A549 (cell line): Measurements from ENCODE around the gene MYH11. TPM values are rescaled to one million over a fixed set of nuclear protein-coding genes. Genes with fewer than 3 reads are reported as not detected.

Experiments
- ATAC-seq, 2 experiments: fragments of 200-7000 bp in 1 of 2; fragments of >200 bp in 1 of 2; cut with Nextera tagmentation in 1 of 2; cut with Tn5 transposase in 1 of 2; 3 replicates each; pipeline versions ENCODE4 v1.8.0 to v1.9.1; 2018 to 2020; ENCODE audit warnings: mild to moderate bottlenecking in 1 of 2, moderate library complexity in 1 of 2
- CTCF ChIA-PET: fragments of 300-600 bp; sonication (Branson Sonifier 250); formaldehyde crosslinking; extraction: SDS; loops from one replicate; lab custom pipeline; 2021; ENCODE audit warnings: antibody characterized with exemption, inconsistent platforms; lab: Yijun Ruan, JAX
- POLR2A ChIA-PET: fragments of 350-600 bp; formaldehyde crosslinking; extraction: SDS; loops from one replicate; lab custom pipeline; 2021; ENCODE audit warnings: antibody characterized with exemption, inconsistent platforms; lab: Yijun Ruan, JAX
- DNase-seq, 2 experiments: peaks; one replicate each; pipeline versions ENCODE4 v3.0.0 to v3.0.0-alpha.2; 2011 to 2016; ENCODE audit warnings: low read depth in 1 of 2, low spot score in 1 of 2
- FAIRE-seq: peaks from 2 replicates; lab custom pipeline; 2011; peaks lifted over from hg19 to GRCh38; lab: Jason Lieb, UNC
- H3K27ac ChIP-seq, 2 experiments: fragments of >200 bp; sonication (Bioruptor Twin); formaldehyde crosslinking; 3 replicates each; pipeline ENCODE4 v1.5.1; 2016 to 2017
- H3K4me1 ChIP-seq: fragments of >200 bp; sonication (Bioruptor Twin); formaldehyde crosslinking; 3 replicates; pipeline ENCODE4 v1.6.1; 2016
- H3K4me2 ChIP-seq: fragments of >200 bp; sonication (Bioruptor Twin); formaldehyde crosslinking; 3 replicates; pipeline ENCODE4 v1.6.1; 2016
- H3K4me3 ChIP-seq: fragments of >200 bp; sonication (Bioruptor Twin); formaldehyde crosslinking; 3 replicates; pipeline ENCODE4 v1.5.1; 2016
- H3K9me3 ChIP-seq: fragments of >200 bp; sonication (Bioruptor Twin); formaldehyde crosslinking; 3 replicates; pipeline ENCODE4 v1.6.1; 2016
- CBX2 ChIP-seq: fragments of 200-600 bp; sonication (generic); IDR thresholded peaks from 2 replicates; pipeline ENCODE4 v1.6.1; 2016; ENCODE audit warnings: low read depth, mild to moderate bottlenecking, borderline replicate concordance
- CEBPB ChIP-seq, 2 experiments: fragments of >200 bp in 1 of 2; sonication (Bioruptor Twin) in 1 of 2; formaldehyde crosslinking in 1 of 2; IDR thresholded peaks; 2 replicates each; pipeline ENCODE4 v1.6.1; 2012 to 2016
- CHD2 ChIP-seq: fragments of 150-350 bp; IDR thresholded peaks from 2 replicates; pipeline ENCODE4 v1.6.1; 2014; ENCODE audit warnings: low read length; ENCODE audit not compliant: partially characterized antibody
- CHD4 ChIP-seq: fragments of 200-600 bp; sonication (generic); IDR thresholded peaks from 2 replicates; pipeline ENCODE4 v1.6.1; 2016; ENCODE audit warnings: antibody characterized with exemption, mild to moderate bottlenecking, borderline replicate concordance
- ELK1 ChIP-seq: fragments of 150-350 bp; IDR thresholded peaks from 2 replicates; pipeline ENCODE4 v1.6.1; 2014; ENCODE audit warnings: low read depth, mild to moderate bottlenecking, low read length
- EP300 ChIP-seq, 2 experiments: fragments of >200 bp; sonication (Bioruptor Twin); formaldehyde crosslinking; IDR thresholded peaks; 2 replicates in 1 of 2; 3 replicates in 1 of 2; pipeline ENCODE4 v1.6.1; 2016 to 2017
- FOXS1 ChIP-seq: fragments of 250-450 bp; sonication (Bioruptor Pico); IDR thresholded peaks from 2 replicates; pipeline ENCODE4 v1.5.0; 2020; ENCODE audit warnings: mild to moderate bottlenecking, moderate library complexity
- HDAC2 ChIP-seq: fragments of 200-600 bp; sonication (generic); IDR thresholded peaks from 2 replicates; pipeline ENCODE4 v1.6.1; 2016
- HMGXB4 ChIP-seq: fragments of 250-450 bp; sonication (Bioruptor Pico); IDR thresholded peaks from 2 replicates; pipeline ENCODE4 v1.5.0; 2021; ENCODE audit warnings: mild to moderate bottlenecking, moderate library complexity, borderline replicate concordance
- HOXA7 ChIP-seq: fragments of 250-450 bp; sonication (Bioruptor Pico); IDR thresholded peaks from 2 replicates; pipeline ENCODE4 v1.5.0; 2020; ENCODE audit warnings: mild to moderate bottlenecking, moderate library complexity
- JUN ChIP-seq, 2 experiments: fragments of >200 bp; sonication (Bioruptor Twin); formaldehyde crosslinking; IDR thresholded peaks; 2 replicates in 1 of 2; 3 replicates in 1 of 2; pipeline ENCODE4 v1.6.1; 2016 to 2017
- KDM5A ChIP-seq: fragments of 200-600 bp; sonication (generic); IDR thresholded peaks from 2 replicates; pipeline ENCODE4 v1.6.1; 2016; ENCODE audit warnings: antibody characterized with exemption, mild to moderate bottlenecking
- MAFK ChIP-seq: fragments of 450-650 bp; IDR thresholded peaks from 2 replicates; pipeline ENCODE4 v1.6.1; 2014; ENCODE audit not compliant: partially characterized antibody
- MAX ChIP-seq: IDR thresholded peaks from 2 replicates; pipeline ENCODE4 v1.6.1; 2012
- MYC ChIP-seq: IDR thresholded peaks from 2 replicates; pipeline ENCODE4 v1.6.1; 2012; ENCODE audit warnings: mild to moderate bottlenecking, inconsistent platforms, low read length, improper control_type of control experiment, borderline replicate concordance
- PBX3 ChIP-seq: IDR thresholded peaks from 2 replicates; pipeline ENCODE4 v1.6.1; 2012
- RAD21 ChIP-seq, 2 experiments: fragments of >200 bp in 1 of 2; sonication (Bioruptor Twin) in 1 of 2; formaldehyde crosslinking in 1 of 2; IDR thresholded peaks in 1 of 2; conservative IDR thresholded peaks in 1 of 2; 2 replicates in 1 of 2; 3 replicates in 1 of 2; pipeline ENCODE4 v1.6.1; 2012 to 2018; ENCODE audit warnings: inconsistent platforms in 1 of 2
- SMC3 ChIP-seq: fragments of >200 bp; sonication (Bioruptor Twin); formaldehyde crosslinking; IDR thresholded peaks from 3 replicates; pipeline ENCODE4 v1.6.1; 2018; ENCODE audit warnings: inconsistent platforms
- SREBF2 ChIP-seq: fragments of 450-650 bp; IDR thresholded peaks from 2 replicates; pipeline ENCODE4 v1.6.1; 2014; ENCODE audit warnings: mild to moderate bottlenecking, moderate library complexity
- TP53 ChIP-seq: fragments of 250-450 bp; sonication (Bioruptor Pico); IDR thresholded peaks from 2 replicates; pipeline ENCODE4 v1.5.0; 2021; ENCODE audit warnings: mild to moderate bottlenecking, moderate library complexity
- ZNF302 ChIP-seq: fragments of 250-450 bp; sonication (Bioruptor Pico); IDR thresholded peaks from 2 replicates; pipeline ENCODE4 v1.9.0; 2021; ENCODE audit warnings: inconsistent platforms, mild to moderate bottlenecking, moderate library complexity
- ZSCAN20 ChIP-seq: fragments of 250-450 bp; sonication (Bioruptor Pico); IDR thresholded peaks from 2 replicates; pipeline ENCODE4 v1.8.0; 2022; ENCODE audit warnings: mild to moderate bottlenecking, moderate library complexity
- WGBS: methylation state at CpG from one replicate; pipeline ENCODE4 v1.1.6; 2017; ENCODE audit errors: missing lambda C conversion rate; 5-methylcytosine and 5-hydroxymethylcytosine counted together
- polyA plus RNA-seq, 4 experiments: library from polyadenylated mRNA; depleted of rRNA in 3 of 4; stranded (reverse); fragments of >200 nt; fragmentation: RNase III in 1 of 4; extraction: RNeasy Plus Mini Kit Qiagen cat#74134 plus additional on column Dnase treatment in 1 of 4; gene quantifications; 2 replicates in 3 of 4; 3 replicates in 1 of 4; pipeline ENCODE4 v1.2.3, GENCODE V29; 2011 to 2017

The MYH11 gene
- polyA plus RNA-seq, 2 of the 4 experiments (the other 2 are of a cell fraction) = 0.03 to 0.09 TPM

GRCh38 chr16:15715221-15715620 is 141.6 kb downstream of the MYH11 start (continued):
- TF ChIP-seq HMGXB4 = no peak
- TF ChIP-seq ZSCAN20 (CRISPR knock-in tag) = no peak
- no peak for TF ChIP-seq HDAC2
- no peak for TF ChIP-seq MYC
- no peak for TF ChIP-seq FOXS1
- no peak for TF ChIP-seq SMC3
- no peak for TF ChIP-seq MAX
- TF ChIP-seq, all 56 proteins: peak for 0

GRCh38 chr16:15714393-15715172 is 142.2 kb downstream of the MYH11 start:
- ATAC-seq = 0 out of 6 replicates have a peak, but pooled peaks of 1 of the 2 experiments have one; percentile 18
- Histone ChIP-seq H3K4me3 (no peak overlapping the region), H3K27ac (no peak overlapping the region), H3K9me3 (no peaks in the 10 kb centered on the region), H3K4me2 (no peak overlapping the region), H3K4me1 (no peaks in the 10 kb centered on the region)
- no peak for DNase-seq
- no peak for FAIRE-seq
- CTCF ChIA-PET = interaction anchor here (0.7 to 1.7 kb wide), 3 partner anchors 10 to 287 kb away, joined by 3 to 5 read pairs (median 3); no protein-coding TSS in a partner anchor
- TF ChIP-seq KDM5A = no peak
- no peak for TF ChIP-seq JUN (IDR thresholded peaks at IDR 0.05)
- TF ChIP-seq PBX3 = no peak
- TF ChIP-seq TP53 (CRISPR knock-in tag) = no peak
- no peak for TF ChIP-seq CEBPB (IDR thresholded peaks at IDR 0.05)
- TF ChIP-seq CHD2 = no peak
- TF ChIP-seq HOXA7 (CRISPR knock-in tag) = no peak
- no peak for TF ChIP-seq MAFK
- TF ChIP-seq ZNF302 = no peak
- no peak for TF ChIP-seq RAD21 (conservative IDR thresholded peaks at IDR 0.05 in 1 of 2, IDR thresholded peaks at IDR 0.05 in 1 of 2)
- TF ChIP-seq CHD4 = no peak
- TF ChIP-seq MYC = no peak
- TF ChIP-seq CBX2 = no peak
- TF ChIP-seq ELK1 = no peak
- no peak for TF ChIP-seq EP300 (IDR thresholded peaks at IDR 0.05)
- no peak for TF ChIP-seq SREBF2
- TF ChIP-seq, all 56 proteins: peak for 0
- POLR2A ChIA-PET = interaction anchor here (0.6 kb wide), 1 partner anchor 15 kb away, joined by 3 read pairs; no protein-coding TSS in a partner anchor
- 92% methylated on average over 29 of the region's 29 CpGs for WGBS
